ENCODE data around the gene PRKCA.
"Not testable (repeated sequence)": the region's sequence is repeated elsewhere in the genome, so short reads cannot be mapped to it uniquely, and the experiment has no call there.

Gene PRKCA

DNA sequence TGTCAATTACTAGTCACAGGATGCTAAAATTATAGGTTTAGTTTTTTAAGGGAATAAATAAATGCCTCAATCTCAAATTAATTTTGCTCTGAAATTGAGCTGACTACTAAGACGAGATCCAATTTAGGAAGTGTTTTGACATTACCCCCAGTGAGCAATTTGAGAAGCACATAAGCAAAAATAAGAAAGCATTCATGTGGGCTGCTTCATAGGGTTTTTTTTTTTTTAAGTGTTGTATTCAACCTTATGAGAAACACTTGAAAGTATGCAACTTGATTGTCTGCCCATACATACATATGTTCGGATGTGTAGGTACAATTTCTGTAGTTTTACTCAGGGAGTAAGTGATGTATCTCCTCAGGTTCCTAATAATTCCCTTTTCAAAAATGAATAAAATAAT, 77.6 kb downstream of the PRKCA start:
- DNase-seq (ENCODE audit: low read depth in 1 of 2, low spot score in 1 of 2): no peak

DNA sequence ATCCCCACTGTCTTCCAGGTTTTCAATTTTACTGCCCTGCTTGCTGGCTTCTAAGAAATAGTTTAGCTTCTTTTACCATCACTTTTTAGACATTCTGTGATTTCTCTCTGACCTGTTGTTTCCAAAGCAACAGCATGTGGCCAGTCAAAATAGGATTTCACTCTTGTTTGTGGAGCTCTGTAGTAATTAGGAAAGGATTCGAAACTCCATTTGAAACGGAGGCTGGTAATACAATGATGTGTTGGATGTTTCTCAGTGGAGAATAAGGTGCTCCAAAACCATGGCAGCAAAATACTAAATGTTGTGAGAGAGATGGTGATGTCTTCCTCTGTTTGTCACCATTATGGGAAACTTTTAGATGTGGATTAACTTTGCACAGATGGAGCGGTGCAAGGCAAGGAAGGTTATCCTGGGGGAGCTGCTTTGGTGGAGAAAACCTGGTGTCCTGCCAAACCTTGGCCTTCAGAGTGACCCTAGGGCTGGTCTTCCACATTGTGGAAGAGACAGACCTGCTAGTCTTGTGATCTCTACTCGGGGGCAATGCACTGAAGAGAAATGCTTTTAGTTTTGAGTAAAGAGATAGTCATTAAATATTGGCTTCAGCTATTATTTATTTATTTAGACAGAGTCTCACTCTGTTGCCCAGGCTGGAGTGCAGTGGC, 79.4 kb downstream of the PRKCA start:
- no peak for DNase-seq (ENCODE audit: low read depth in 1 of 2, low spot score in 1 of 2)

DNA sequence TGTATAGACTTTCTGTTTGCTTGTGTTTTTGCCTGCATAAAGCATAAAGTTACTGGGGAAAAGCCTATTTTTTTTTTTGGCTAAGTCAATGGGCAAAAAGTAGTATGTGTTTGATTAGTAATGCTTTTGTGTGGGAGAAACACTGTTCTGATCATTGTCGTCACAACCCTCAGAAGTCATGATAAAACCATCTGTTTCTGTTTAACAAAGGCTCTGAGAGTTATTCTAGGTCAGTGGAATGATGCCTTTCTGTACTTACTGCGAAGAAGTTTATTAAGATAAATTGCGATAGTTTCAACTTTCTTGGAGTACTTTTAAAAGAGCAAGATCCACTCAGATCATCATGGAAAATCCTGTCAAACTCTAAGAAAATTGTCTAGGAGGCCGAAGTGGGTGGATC, 80.9 kb downstream of the PRKCA start:
- no peak for DNase-seq (ENCODE audit: low read depth in 1 of 2, low spot score in 1 of 2)

DNA sequence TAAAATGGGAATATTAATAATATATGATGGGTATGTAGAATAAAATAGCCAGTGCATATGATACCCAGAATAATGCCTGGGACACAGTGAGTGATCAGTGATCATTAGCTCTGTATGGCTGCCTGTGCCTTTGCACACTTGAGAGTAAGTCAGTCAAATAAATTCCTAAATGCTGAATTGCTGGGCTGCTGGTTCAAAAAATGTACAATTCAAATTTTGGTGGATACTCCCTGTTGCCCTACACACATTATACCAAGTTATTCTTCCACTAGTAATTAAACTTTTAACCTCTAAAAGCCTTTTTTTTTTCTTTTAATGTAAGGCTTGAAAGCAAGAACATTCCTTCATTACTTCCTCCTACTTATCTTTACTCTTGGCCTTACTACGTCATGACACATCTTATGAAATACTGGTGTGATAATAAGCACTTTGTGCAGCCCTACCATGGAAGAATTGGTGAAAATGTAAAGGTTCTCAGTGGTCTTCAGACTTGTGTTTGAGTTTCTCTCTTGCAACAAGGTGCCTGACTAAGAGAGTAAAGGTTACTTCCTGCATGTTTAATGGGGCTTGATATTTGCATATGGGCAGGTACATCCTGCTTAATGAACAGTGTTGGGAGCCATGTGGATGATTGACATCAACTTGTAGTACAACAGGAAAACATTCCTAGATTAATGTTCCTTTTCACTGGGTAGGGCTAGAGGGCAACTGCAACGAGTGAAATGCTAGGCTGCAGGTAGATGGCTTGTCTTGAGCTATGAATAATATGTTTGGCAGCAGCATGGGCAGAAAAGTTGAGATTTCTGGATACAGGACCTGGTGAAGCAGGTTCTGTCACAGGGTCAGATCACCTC, 84.3 kb downstream of the PRKCA start:
- DNase-seq (ENCODE audit: low read depth in 1 of 2, low spot score in 1 of 2): no peak

DNA sequence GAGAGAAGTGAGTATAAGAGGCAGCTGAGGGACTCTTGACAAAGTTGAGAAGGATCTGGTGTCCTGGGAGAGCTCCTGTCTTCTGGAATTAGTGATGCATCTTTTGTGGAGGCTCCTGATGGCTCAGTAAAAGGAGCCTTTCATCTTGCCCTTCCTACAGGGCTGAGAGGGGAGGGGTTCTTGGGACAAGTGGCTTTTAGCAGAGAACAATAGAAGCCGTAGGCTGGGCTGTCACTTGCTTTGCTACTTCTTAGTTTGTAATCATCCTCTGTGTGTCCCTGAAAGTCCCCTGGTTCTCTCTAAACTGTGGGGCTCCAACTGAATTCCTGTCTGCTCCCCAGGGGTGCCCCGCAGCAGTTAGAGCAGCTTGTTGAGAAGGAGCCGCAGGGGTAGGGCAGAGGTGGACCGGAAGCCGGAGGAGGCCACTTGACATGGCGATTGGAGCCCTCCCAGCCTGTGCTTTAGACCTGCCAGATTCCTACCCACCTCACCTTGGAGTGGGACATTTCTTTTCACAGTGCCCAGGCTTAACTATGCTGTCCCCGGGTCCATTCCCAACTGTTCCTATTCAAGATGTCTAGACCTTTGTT, 85.1 kb downstream of the PRKCA start:
- DNase-seq (ENCODE audit: low read depth in 1 of 2, low spot score in 1 of 2): no peak

DNA sequence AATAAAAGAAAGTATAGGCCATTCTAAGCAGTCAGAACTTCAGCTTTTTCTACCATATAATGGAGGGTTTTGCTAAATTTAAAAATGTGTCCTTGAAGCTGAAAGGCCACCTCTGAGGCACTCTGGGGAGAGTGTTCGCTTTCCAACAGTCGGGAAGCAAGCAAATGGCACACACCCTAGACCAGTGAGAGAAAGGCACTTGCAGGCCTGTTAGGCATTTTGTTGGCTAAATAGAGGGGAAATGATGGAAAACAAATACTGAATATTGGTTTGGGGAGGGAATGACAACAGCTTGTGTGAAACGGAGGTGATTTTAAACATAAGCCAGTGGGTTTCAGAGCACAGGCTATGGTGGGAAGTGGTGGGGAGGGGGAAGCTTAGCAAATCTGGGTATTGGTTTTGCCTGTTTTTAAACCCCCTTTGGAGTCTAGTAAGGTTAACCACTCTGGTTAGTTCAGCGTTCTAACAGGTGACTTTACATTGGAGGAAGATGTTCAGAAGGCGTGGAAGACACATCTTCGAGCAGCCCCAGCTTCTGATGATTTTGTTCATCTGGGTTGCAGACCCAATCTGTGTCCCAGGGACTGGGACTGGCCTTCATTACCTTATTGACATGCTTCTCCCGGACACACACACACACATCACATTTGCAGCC, 90.5 kb downstream of the PRKCA start:
- no peak for DNase-seq (ENCODE audit: low read depth in 1 of 2, low spot score in 1 of 2)

DNA sequence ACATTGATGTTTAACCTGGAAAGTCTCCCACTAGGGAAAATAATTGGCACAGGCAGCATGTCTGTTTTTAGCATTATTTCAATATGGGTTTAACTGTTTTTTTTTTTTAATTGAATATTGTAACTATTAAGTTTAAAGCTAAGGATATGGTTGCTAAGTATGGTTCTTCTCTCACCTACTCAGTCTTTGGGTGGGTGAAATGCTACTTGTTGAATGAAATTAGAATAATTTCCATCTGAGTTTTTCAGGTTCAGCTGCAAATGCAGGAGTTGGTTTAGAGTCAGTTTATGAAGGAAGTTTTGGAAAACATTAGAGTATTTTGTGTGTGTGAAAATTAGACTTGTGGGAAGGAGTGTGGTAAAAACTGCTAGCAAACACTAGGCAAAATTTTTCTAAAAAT, 93.5 kb downstream of the PRKCA start:
- no peak for DNase-seq (ENCODE audit: low read depth in 1 of 2, low spot score in 1 of 2)

DNA sequence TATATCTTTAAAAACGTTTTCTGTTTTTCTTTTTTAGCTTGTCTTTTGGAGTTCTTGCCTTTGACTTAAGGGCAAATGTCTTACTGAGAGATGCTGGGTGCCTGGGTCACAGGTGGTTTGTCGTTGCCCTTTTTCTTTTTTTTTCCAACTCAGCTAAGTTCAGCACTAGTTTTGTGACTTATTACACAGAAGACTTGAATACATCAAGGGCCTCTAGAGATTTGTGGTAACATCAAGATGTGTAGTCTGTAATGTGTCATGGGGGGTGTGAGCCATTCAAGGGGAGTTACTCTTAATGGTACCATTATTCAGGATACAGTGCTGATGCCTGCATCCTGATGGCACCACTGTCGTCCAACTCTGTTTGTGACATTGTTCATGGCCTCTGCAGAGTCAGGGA, 95.1 kb downstream of the PRKCA start:
- DNase-seq (ENCODE audit: low read depth in 1 of 2, low spot score in 1 of 2): no peak

DNA sequence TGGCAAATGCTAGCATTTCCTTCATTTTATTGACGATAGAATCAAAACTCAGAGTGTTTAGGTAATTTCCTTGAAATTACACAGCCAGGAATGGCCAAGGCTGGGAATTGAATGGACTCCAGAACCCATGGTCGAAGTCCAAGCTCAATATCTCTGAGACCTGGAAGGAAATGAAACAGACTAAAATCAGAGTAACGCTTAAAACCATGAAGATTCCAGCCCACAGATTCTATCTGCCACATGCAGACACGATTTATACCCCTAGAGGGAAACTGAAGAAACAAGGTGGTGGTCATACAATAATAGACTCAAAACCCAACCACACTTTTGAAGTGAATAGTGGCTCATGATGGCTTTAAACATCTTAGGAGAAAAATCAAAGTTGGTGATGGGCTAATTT, 95.6 kb downstream of the PRKCA start:
- DNase-seq (ENCODE audit: low read depth in 1 of 2, low spot score in 1 of 2): no peak

DNA sequence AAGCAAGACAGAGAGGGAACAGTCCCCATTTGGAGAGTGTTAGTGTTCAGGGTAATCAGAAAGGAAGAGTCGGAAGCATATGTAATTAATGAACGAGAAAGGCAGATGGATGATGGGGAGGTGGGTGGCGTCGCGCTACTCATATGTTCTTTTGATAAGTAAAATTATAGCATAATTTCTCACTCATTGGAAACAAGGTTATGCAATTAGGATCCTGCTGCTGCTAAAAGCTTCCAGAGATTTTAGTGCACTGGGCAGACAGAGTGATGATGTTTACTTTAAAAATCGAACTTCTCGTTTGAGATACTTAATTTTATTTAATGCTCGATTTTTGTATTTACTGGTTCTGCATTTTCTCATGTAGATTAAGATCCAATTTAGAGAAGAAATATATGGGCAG, 96.2 kb downstream of the PRKCA start:
- no peak for DNase-seq (ENCODE audit: low read depth in 1 of 2, low spot score in 1 of 2)

DNA sequence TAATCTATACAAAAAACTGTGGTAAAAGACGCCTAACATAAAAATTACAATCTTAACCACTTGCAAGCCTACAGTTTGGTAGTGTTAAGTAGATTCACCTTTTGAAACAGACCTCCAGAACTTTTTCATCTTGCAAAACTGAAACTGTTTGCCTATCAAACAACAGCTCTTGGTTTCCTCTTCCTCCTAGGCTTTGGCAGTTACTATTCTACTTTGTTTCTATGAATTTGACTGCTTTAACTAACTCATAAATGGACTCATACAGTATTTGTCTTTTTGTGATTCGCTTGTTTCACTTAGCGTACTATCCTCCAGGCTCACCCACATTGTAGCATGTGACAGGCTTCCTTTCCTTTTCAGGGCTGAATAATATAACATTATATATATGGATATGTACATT, 97.0 kb downstream of the PRKCA start:
- no peak for DNase-seq (ENCODE audit: low read depth in 1 of 2, low spot score in 1 of 2)

DNA sequence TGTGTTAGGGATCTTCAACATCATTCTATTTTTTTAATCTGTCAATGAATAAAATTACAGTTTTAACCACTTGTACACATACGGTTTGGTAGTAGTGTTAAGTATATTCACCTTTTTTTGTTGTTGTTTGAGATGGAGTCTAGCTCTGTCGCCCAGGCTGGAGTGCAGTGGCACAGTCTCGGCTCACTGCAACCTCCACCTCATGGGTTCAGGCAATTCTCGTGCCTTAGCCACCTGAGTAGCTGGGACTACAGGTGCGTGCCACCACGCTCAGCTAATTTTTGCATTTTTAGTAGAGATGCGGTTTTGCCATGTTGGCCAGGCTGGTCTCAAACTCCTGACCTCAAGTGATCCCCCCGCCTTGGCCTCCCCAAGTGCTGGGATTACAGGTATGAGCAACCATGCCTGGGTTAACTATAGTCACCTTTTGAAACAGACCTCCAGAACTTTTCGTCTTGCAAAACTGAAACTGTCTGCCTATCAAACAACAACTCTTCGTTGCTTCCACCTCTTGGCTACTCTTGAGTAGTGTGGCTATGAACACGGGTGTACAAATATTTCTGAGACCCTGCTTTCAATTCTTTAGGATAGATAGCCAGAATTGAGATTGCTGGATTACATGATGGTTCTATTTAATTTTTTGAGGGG, 97.8 kb downstream of the PRKCA start:
- DNase-seq (ENCODE audit: low read depth in 1 of 2, low spot score in 1 of 2): not testable (repeated sequence)

DNA sequence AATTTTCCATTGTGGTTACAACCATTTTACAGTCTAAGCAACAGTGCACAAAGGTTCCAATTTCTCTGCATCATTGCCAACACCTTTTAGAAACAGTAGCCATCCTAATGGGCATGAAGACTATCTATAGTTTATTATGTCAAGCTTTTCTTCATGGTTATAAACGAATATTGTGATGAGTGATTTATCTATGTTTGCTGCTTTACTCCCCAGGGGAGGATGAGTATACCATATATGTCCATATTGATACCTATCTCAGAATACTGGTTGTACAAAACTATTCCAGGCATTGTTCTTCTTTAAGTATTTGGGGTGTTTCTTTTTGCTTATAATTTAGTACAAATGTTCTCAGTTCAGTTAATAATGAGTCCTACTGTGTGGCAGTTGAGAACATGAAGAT, 98.3 kb downstream of the PRKCA start:
- no peak for DNase-seq (ENCODE audit: low read depth in 1 of 2, low spot score in 1 of 2)

DNA sequence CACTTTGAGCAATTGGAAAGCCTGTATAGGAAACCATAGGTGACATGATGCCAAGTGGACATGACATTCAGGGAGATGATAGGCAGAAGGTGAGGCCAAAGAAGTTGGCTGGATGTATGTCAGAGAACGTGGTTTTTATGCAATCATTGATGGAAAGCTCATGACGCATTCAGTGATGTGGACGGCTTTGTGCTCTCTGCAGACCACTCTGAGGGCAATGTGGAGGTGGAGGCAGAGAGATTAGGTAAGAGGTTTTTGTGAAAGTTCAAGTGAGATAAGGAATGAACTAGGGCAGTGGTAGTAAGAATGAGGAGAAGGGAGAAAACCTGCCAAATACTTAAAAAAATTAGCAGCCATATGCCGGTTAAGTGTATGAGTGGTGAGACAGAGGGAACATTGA, 99.0 kb downstream of the PRKCA start:
- no peak for DNase-seq (ENCODE audit: low read depth in 1 of 2, low spot score in 1 of 2)

DNA sequence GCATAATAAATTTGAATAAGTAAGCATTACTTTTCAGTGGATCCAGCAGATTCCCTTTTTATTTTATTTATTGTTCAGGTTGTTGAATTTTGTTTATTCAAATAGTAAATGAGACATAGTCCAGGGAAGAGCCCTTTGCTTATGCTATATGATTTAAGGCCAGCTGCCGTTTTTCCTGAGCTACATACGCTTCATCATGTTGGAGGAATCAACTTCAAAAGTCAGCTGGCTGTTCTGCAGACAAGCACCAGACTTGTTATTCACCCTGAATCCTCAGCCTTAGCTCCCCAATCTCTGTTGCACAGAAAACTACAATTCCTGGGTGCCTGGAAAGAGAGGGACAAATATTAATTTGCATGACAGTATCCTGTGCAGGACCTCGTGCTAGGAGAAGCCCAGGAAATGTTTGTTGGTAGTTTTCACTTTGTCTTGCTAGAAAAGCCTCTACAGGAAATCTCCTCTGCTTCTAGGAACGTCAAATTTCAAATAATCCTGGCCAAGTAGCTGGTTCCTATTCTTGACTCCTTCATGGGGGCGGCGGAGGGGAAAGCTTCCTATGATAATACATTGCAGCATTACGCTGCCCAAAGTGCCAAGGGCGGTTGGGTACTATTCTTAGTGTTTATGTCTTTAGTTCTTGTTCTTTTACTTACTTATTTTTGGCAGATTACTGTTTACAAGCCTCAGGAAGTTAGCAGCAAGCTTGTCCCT, 101.6 kb downstream of the PRKCA start:
- no peak for DNase-seq (ENCODE audit: low read depth in 1 of 2, low spot score in 1 of 2)

DNA sequence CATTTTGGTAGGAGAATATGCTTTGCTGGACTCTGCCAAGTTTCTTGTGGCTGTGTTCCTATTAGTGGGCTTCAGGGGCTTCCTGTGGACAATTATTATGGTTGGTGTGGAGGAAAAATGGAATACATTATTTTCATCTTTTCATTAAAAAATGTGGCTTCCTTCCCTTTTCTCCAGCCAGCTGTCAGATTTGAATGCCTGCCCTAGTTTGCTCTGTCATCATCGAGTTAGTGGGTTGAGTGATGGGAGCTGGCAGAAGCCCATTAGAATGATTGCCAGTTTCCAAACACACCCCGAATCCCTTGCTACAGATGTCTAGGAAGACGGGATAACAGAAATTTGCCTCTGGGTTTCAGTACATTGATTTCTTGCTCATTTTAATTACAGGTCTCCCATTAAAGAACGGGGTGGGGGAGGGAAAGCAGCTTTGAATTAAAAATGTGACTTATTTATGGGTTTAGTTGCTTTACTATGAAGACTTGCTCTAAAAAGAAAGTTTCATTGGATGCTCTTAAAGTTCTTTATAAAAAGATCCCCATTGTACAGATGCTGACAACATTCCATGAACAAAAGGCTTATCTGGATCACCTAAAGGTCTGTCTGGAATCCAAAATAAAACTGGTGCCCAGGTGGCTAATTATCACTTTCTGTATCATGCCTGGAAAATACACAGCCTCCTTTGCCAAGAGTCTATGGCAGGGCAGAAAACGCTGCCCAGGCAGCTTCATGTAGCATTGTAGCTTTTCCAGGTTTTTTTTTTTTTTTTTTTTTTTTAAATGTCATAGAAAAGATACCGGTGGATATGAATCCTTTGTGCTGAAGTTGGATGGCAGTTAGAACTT, 103.6 kb downstream of the PRKCA start:
- no peak for DNase-seq (ENCODE audit: low read depth in 1 of 2, low spot score in 1 of 2)

DNA sequence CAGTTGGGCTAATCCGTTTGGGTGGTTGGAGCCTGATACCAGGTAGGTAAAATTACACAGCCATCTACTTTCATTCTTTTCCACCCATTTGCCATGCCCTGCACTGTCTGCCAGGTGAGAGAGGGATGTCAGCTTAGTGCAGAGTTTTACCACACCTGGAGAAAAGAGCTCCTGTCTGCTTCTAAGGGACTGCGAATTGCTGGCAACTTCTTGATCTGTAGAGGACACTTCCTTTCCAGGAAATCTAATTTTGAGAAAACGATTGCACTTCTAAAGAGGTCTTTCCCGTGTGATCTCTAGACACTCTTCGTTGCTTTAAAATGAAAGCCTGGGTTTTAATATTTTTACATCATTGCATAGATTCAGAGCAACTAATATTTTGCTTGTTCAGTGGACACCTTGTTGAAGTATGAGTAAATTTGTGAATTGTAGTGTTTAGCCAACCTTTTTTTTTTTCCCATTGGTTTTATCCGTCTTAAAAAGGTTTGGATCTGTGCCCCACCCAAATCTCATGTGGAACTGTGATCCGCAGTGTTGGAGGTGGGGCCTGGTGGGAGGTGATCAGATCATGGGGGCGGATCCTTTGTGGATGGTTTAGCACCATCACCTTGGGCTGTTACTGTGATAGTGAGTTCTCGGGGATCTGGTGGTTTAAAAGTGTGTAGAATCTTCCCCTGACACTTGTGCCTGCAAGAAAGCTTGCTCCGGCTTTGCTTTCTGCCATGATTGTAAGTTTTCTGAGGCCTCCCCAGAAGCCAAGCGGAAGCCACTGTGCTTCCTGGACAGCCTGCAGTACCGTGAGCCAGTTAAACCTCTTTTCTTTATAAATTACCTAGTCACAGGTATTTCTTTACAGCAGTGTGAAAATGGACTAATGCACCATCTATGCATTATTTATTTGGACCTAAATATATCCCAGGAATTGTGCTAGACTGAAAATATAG, 104.6 kb downstream of the PRKCA start:
- DNase-seq (ENCODE audit: low read depth in 1 of 2, low spot score in 1 of 2): no peak

DNA sequence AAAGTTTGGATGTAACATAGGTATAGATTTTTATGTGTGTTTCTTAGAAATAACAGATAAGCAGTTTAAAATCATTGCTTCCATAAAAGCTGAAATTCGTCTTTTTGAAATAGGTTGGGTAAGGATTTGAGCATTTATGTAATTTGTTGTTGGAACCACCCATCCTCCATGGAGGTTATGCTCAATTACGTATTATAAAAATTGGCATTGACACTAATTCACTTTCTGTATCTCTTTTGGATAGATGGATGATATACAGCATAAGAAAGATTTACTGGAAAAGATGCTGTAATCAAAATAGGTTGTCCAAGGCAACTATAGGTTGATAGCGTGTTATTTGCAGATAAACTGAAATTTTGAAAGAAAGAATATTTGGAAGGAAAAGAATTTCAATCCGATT, 105.5 kb downstream of the PRKCA start:
- DNase-seq (ENCODE audit: low read depth in 1 of 2, low spot score in 1 of 2): no peak

DNA sequence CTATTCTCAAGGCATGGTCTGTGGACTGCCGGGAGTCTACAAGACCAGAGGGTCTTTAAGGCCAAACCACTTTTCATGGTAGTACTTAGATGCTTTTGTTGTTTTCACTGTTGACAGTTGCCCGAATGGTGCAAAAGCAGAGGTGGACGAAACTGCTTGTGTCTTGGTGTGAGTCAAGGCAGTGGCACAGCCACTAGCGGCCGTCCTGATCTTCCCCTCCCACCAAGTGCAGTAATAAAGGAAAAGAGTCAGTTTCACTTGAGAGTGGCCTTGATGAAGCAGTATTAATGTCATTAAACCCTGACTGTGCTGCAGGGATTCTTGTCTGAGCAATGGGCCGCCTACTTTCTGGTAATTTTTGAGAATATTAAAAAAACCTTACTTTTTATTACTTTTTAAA, 109.1 kb downstream of the PRKCA start:
- DNase-seq (ENCODE audit: low read depth in 1 of 2, low spot score in 1 of 2): no peak
